Choroid plexus epithelial cell (primary cell): Measurements from ENCODE around the gene RS1.
A peak's percentile ranks its signal among the peaks of the same experiment; 100 is the strongest.

Experiments
- DNase-seq: peaks from one replicate; pipeline ENCODE4 v3.0.0-alpha.2; 2010; ENCODE audit warnings: low read depth
- H3K4me3 ChIP-seq: 2 replicates; pipeline ENCODE4 v1.5.1; 2011; ENCODE audit warnings: low read depth, mild to moderate bottlenecking, control low read depth, low read length, moderate library complexity
- TF ChIP-seq, protein P1 (sequence below): conservative IDR thresholded peaks from 2 replicates; pipeline ENCODE4 v1.5.1; 2011; ENCODE audit warnings: low read depth, mild to moderate bottlenecking, control low read depth, inconsistent platforms, low read length, moderate library complexity

Gene RS1

DNA sequence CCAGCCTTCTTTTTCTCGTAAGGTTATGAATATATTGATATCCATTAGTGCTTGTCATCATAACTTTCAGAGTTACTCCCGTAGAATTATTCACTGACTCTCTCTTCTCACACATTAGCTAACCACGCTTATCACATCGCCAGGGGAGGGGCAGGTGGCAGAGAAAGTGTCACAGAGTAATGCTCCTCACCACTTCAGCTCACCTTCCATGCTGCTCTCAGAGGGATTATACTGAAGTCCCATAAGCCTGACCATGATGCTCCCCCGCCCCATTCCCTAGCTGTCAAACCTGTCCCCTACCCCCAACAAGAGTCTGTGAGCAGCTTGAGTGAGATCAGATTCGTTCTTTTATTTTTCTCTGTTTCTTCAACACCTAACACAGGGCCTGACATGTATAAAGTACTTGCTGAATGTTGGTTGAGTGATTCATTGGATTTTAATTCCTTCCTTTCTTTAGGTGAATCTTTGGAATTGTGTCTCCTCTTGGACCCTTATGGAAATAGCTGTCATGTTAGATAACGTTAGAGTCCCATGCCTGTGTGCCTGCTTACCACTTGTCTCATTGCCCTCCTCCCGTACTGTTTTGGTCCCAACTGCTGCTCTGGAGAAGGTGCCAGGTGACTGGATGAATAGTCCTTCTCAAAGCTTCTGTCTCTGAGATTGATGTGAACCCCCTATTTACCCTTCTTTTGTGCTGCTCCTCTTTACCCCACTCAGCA, 55.1 kb downstream of the RS1 start:
- no peak for DNase-seq
- no peak overlapping the region for H3K4me3 ChIP-seq
- TF ChIP-seq, protein P1, sequence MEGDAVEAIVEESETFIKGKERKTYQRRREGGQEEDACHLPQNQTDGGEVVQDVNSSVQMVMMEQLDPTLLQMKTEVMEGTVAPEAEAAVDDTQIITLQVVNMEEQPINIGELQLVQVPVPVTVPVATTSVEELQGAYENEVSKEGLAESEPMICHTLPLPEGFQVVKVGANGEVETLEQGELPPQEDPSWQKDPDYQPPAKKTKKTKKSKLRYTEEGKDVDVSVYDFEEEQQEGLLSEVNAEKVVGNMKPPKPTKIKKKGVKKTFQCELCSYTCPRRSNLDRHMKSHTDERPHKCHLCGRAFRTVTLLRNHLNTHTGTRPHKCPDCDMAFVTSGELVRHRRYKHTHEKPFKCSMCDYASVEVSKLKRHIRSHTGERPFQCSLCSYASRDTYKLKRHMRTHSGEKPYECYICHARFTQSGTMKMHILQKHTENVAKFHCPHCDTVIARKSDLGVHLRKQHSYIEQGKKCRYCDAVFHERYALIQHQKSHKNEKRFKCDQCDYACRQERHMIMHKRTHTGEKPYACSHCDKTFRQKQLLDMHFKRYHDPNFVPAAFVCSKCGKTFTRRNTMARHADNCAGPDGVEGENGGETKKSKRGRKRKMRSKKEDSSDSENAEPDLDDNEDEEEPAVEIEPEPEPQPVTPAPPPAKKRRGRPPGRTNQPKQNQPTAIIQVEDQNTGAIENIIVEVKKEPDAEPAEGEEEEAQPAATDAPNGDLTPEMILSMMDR: no peak

DNA sequence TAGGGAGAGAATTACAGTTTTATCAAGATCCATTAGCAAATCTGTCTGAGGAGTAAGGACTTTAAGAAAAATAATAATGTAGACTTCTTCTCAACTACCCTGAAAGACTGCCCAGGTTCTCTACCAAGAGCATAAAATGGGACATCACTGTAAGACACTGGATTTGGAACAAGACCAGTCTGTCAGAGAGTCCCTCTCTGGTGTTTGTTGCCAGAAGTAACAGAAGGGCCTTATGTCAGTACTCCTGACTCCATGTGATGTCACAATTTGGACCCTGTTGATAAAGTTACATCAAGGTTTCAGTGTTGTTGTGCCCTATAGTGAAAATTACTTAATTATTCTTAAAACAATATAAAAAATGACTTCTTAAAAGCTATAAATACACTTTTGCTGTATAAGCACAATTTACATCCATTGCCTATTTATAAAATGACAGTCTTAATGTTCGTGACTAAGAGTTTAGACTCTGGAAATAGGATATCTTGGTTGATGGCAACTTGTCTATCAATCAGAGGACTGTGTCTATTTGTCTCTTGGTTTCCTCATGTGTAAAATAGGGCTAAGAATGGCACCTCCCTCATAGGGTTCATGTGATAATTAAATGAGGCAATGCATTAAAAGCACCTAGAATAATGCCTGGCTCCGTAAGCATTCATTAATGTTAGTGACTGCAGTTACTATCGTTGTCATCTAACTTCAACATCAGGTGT, 57.8 kb downstream of the RS1 start:
- TF ChIP-seq, protein P1: no peak
- DNase-seq: no peak
- H3K4me3 ChIP-seq: no peak overlapping the region

DNA sequence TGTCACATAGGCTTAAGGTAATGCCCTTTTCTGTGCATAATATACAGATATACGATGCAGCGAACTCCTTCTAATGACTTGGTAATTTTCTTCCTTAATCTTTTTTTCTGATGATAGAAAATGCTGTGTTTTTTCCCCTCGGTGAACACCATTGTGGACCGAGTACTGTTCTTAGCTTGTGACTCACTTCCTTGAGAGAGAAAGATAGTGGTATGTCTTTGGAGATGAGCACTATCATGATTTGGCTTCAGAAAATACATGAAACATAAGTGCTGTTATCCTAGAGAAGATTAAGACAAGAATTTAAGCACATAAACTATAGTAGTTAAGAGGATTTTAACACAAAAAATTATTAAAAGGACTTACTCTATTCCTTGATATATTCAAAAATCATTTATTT, 63.9 kb downstream of the RS1 start:
- TF ChIP-seq, protein P1: no peak
- H3K4me3 ChIP-seq: no peak overlapping the region
- peak; percentile 28 for DNase-seq

DNA sequence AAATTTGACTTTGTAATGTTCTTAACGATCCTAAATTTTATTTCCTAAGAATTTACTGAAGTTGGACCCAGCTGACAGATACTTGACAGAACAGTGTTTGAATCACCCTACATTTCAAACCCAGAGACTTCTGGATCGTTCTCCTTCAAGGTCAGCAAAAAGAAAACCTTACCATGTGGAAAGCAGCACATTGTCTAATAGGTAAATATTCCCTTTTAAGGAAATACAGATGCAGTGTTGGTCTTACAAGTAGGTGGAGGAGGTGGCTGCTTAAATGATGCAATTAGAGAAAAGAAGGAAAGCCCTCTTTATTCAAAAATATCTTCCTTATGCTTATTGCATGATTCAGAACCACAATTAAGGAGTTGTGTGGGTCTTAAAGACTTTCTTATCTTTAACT, 73.5 kb downstream of the RS1 start:
- peak; percentile 7 for DNase-seq
- TF ChIP-seq, protein P1: no peak
- H3K4me3 ChIP-seq: no peak overlapping the region

DNA sequence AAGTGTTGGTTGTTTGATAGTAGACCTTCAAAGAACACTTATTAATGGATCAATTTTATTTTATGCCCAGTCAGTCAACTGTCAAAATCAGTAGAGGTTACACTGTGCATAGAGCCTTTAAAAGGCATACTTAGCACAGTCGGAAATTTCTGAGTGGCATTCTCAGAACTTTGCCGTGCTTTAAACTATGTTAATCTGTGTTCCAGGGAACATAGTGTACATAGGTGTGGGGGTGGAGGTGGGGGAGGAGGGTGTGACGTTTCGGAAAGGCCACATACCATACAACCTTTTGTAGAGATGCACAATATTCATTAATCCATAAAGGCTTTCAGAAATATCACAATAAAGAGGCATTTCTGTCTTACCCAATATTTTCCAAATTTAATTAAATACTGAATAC, 75.8 kb downstream of the RS1 start:
- TF ChIP-seq, protein P1: no peak
- no peak overlapping the region for H3K4me3 ChIP-seq
- DNase-seq: peak; percentile 16

DNA sequence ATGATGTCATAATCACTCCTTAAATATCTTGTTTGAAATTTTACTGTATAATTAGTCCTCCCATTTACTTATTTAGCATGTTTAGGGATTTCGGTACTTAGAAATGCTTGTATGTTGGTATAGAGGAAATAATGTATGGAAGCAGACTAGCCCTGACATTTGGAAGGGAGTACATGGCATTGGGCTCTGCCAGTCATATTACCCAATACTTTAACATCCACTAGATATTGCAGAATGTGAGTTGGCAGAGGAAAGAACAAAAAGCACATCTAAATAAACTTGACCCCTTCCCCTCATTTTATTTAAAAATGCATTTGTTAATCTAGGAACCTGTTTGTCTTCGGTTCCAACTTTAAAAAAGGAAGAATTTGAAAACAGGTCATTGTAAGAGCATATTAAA, 77.8 kb downstream of the RS1 start:
- no peak for DNase-seq
- H3K4me3 ChIP-seq: no peak overlapping the region
- TF ChIP-seq, protein P1: no peak

DNA sequence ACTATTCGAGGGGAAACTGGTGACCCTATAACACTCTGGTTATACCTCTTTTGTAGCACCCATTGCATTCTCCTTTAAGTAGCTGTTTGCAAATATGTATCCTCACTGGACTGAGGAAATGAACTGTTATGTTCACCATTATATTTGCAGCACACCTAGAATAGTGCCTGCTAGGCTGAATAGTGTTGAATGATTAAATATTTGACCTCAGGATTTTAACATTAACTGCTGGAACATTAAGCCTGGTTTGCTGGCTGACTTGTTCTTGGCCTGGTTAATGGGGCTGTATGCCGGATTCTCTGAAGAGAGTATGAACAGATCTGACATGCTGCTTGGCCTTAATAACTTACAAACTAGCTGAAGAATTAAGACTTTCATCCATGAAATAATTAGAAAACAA, 80.1 kb downstream of the RS1 start:
- TF ChIP-seq, protein P1: no peak
- H3K4me3 ChIP-seq: no peak overlapping the region
- DNase-seq: no peak
